Stimulated activated naive CD8-positive, alpha-beta T cell treated with anti-CD3 and anti-CD28 coated beads, Interleukin-15, Interleukin-2, amounts not matched to agents 100 U/mL and 50 U/mL, for 24 hours (primary cell): Measurements from ENCODE around the gene MALT1.
"Not testable (repeated sequence)": the region's sequence is repeated elsewhere in the genome, so short reads cannot be mapped to it uniquely, and the experiment has no call there.

ENCODE experiments used
- ATAC-seq: fragments of 150-1000 bp; cut with Tn5 transposase; one replicate; pipeline ENCODE4 v1.10.0; 2021
- DNase-seq: peaks from one replicate; pipeline ENCODE4 v3.0.0; 2021

MALT1 gene

DNA sequence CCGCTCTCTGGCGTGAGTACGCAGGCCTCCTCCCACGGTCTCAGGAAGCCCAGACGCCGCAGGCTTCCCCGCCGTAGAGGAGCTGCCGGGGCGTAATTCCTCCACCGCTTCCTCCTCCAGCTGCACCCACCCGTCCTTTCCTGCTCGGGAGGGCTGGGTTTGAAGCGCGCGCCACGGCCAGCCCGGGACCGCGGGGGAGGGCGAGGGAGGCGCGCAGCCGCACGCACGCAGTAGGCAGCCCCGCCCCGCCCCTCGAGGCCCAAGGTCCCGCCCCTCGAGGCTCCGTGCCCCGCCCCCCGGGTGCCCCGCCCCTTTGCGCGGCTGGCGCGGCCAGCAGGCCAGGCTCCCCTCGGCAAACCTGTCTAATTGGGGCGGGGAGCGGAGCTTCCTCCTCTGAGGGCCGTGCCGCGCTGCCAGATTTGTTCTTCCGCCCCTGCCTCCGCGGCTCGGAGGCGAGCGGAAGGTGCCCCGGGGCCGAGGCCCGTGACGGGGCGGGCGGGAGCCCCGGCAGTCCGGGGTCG lies at the start of gene MALT1:
TSS of gene MALT1 (plus strand) at position 355 of the 521 bp plus-strand sequence. CDS start 179 bp downstream, outside the sequence.
- DNase-seq: peak; percentile 99
- peak; percentile 91 for ATAC-seq

DNA sequence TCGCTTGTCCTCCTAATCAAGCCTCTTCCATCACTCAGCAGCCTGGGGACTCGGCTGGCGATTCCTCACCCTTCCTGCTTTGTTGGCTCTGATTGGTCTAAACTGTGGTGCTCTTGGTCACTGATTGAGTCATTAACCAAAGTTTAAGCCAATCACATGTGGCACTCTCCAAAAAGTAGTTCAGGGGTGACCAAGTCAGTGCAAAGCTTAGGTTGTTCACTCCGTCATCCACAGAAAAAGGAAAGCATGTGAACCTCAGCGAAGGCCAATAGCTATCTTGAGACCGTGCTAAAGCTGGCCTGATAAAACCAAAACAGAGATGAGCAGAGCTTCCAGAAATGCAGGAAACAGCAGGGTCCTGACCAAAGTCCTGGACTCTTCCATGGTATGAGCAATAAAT lies 47.3 kb upstream of the MALT1 start:
- ATAC-seq (no peak), DNase-seq (no peak)

DNA sequence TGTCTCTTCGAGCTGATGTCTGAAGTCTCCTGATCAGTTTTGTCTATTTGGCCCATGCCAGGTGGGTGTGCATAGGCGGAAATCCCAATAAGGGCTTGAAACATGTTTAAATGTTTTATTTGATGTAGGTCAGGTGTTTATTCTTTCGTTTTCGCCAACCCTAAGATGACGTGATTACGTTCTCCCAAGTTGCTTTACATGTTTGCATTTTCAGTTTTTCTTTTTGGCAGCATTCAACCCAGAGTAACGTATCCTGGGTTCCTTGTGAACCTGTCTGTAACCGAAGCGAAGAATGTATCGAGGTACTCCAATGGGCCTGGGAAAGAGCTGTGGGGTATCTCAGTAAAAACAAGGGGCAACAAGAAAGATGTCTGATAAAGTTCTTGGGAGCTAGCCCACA lies 45.4 kb upstream of the MALT1 start:
- DNase-seq (no peak), ATAC-seq (no peak)

- ATAC-seq (no peak), DNase-seq (no peak)
Observed at GRCh38 chr18:58630071-58630470, 41.2 kb upstream of the MALT1 start.

GRCh38 chr18:58631301-58631700 lies 40.0 kb upstream of the MALT1 start:
- no peak for ATAC-seq
- no peak for DNase-seq

DNA sequence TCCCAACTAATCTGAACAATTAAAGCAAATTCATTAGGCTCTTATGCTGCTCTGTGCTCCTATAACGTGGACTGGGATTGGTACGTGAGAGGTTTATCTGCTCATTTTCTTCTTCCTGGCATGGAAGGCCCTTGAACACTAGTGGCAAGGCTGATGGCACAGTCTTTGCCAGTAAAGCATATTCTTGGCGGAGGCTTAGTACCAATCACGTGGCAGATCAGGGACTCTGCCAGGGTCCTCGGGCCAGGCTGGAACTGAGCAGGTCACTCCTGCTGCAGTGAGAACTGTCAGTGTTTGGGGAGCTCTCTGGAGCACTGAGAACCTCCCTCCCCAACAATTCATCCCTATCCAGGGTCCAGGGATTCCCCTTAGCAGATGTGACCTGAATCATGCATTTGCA lies 38.7 kb upstream of the MALT1 start:
- ATAC-seq: no peak

GRCh38 chr18:58633874-58634273 lies 37.4 kb upstream of the MALT1 start:
- no peak for ATAC-seq

More for the DNA sequence above, 38.7 kb upstream of the MALT1 start:
- no peak for DNase-seq

DNA sequence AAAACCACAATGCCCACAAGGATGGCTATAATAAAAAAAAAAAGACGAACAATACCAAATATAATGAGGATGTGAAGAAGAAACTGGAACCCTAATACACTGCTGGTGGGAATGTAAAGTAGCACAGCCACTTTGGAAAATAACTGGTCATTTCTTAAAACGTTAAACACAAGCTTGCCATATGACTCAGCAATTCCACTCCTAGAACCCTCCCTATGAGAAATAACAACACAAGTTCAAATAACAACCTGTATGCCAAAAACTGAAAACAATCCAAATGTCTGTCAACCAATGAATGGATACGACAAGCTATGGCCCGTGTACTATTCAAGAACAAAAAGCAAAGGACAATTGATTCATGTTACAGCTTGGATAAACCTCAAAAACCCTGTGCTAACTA lies 35.4 kb upstream of the MALT1 start:
- ATAC-seq (peak; percentile 40), DNase-seq (no peak)

More at GRCh38 chr18:58633874-58634273, 37.4 kb upstream of the MALT1 start:
- DNase-seq: no peak

DNA sequence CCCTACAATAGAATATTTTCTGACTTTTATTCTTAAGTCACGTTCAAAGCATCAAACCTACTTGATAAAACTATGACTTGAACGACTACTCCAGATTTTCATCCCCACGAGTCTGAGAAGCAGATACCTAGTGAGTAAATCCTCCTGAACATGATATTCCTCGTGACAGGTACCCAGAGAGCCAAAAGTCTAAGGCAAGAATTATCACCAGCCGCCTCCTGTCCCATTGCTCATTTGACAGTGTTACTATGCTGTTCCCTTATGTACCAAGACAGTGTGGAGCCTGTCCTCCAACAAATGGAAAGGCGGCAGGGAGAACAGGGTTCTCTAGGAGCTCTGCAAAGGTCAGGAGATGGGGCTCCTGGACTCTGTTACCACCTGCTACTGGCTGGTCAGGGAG lies 34.1 kb upstream of the MALT1 start:
- DNase-seq (no peak), ATAC-seq (no peak)

GRCh38 chr18:58637946-58638345 lies 33.3 kb upstream of the MALT1 start:
- ATAC-seq (no peak), DNase-seq (no peak)

- DNase-seq (no peak), ATAC-seq (no peak)
Observed at GRCh38 chr18:58638441-58638840, 32.8 kb upstream of the MALT1 start.

GRCh38 chr18:58639237-58639636 lies 32.0 kb upstream of the MALT1 start:
- DNase-seq (no peak), ATAC-seq (no peak)

- ATAC-seq (peak; percentile 36), DNase-seq (no peak)
Observed at GRCh38 chr18:58639751-58640427, 31.4 kb upstream of the MALT1 start.

- ATAC-seq (no peak), DNase-seq (no peak)
Observed at GRCh38 chr18:58640428-58640805, 30.8 kb upstream of the MALT1 start.

DNA sequence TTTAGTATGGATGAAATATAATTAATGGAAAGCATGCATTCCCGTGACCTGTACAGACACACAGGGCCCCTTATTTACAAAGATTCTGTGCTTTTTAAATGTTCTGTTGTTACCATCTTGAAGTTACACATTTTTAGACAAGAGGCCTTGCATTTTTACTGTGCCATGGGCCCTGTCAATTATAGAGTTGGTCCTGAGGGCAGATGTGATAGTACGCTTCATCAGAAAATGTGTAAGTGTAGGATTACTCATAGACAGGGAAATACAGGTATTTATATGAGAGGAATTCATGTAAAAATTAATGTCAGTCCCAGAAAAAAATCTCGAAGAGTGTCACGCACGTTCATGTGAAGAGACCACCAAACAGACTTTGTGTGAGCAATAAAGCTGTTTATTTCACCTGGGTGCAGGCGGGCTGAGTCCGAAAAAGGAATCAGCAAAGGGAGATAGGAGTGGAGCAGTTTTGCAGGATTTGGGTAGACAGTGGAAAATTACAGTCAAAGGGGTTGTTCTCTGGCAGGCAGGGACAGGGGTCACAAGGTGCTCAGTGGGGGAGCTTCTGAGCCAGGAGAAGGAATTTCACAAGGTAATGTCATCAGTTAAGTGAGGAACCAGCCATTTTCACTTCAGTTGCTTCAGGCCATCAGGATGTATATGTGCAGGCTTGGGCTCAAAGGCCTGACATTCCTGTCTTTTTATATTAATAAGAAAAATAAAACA lies 30.2 kb upstream of the MALT1 start:
- ATAC-seq (no peak), DNase-seq (no peak)

GRCh38 chr18:58643557-58643956 lies 27.7 kb upstream of the MALT1 start:
- DNase-seq, ATAC-seq: not testable (repeated sequence)

DNA sequence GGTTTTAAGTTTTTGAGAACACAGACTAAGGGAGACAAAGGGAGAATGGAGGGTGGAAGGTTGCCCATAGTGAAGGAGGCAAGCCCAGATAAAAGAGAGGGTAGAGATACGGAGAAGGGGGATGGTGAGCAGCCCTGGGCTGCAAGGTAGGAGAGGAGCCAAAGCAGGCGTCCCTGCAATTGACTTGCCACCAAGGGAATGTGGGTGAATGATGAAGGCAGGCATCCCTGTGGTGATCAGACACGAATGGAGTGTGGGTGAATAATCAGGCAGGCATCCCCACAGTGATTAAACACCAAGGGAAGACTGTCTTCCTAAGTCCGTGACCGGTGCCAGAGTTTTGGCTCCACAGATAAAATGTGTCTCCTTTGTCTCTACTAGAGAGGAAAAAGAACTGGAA lies 25.9 kb upstream of the MALT1 start:
- DNase-seq (no peak), ATAC-seq (no peak)

- DNase-seq (no peak), ATAC-seq (no peak)
Observed at GRCh38 chr18:58646334-58646862, 24.9 kb upstream of the MALT1 start.

DNA sequence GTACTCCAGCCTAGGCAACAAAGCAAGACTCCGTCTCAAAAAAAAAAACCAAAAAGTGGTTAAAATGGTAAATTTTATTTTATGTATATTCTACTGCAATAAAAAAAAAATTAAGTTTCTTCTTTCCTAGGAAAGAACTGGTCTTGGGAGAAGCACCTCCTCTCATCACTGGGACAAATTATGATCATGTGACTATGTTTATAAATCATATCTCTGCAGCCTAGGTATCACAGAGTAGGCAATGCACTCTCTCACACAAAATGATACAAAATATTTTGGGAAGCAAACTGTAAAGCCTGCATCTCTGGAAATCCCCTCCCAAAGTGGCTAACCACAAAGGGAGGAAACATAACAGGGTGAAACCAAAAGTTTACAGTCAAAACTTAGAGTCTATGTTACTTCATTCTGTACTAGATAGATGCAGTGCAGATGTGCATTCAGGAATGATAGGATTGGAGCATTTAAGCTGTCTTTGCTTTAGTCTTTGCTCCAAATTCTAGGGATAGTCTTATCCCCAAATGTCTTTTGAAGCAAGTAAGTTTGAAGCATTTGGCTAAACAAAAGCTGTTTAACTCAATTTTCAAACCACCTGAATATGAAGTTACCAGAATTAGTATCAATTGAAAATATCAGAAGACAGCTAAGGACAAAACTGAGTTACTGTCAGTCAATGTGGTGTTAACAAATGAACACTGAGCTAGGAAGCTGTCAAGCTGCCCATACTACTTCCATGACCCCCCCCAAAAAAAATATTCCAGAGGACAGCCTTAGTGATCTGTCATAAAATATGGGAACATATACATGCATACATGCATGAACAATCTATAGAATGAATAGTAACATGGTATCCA lies 21.1 kb upstream of the MALT1 start:
- DNase-seq: peak; percentile 39
- ATAC-seq: peak; percentile 92

DNA sequence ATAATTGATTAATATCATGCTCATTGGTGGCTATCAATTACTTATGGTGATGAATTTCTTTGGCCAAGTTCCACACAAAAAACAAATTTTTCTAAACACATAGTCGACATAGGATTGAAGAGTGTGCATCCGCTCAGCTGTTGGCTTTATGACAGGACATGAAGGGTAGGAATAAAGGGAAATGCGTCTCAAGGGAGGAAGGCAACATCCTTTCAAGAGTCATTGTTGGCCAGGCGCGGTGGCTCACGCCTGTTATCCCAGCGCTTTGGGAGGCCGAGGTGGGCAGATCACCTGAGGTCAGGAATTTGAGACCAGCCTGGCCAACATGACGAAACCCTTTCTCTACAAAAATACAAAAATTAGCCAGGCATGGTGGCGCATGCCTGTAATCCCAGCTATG lies 20.4 kb upstream of the MALT1 start:
- not testable (repeated sequence) for ATAC-seq, DNase-seq

DNA sequence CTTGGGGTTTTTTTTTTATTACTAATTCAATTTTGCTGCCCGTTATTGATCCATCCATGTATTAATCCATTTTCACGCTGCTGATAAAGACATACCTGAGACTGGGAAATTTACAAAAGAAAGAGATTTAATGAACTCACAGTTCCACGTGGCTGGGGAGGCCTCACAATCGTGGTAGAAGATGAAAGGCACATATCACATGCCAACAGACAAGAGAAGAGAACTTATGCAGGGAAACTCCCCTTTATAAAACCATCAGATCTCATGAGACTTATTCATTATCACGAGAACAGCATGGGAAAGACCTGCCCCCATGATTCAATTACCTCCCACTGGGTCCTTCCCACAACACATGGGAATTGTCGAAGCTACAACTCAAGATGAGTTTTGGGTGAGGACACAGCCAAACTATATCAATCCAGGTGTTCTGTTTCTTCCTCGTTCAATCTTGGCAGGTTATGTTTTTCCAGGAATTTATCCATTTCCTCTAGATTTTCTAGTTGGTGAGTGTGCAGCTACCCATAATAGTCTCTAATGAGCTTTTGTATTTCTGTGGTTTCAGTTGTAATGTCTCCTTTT lies 18.0 kb upstream of the MALT1 start:
- not testable (repeated sequence) for ATAC-seq, DNase-seq
